Endothelial cell of umbilical vein (primary cell): ENCODE data around the gene EPSTI1. TPM values are rescaled to one million over a fixed set of nuclear protein-coding genes. Genes with fewer than 3 reads are reported as not detected.

Experiments used
- BruUV-seq: library from RNA; stranded (reverse); fragments of 400-500 nt; replicated peaks from 2 replicates; lab custom pipeline; 2021; lab: Mats Ljungman, UMichigan
- CTCF ChIA-PET: fragments of 300-600, 350-600 bp; sonication (Branson Sonifier 250); formaldehyde crosslinking; loops from one replicate; lab custom pipeline; 2021; ENCODE audit warnings: antibody characterized with exemption, inconsistent platforms; lab: Charles Lee
- POLR2A ChIA-PET: fragments of 300-600, 350-600 bp; sonication (Branson Sonifier 250); formaldehyde crosslinking; loops from one replicate; lab custom pipeline; 2021; ENCODE audit warnings: antibody characterized with exemption, inconsistent platforms; lab: Charles Lee
- DNase-seq: peaks from one replicate; pipeline ENCODE4 v3.0.0-alpha.2; 2011; ENCODE audit warnings: low read depth, low spot score
- FAIRE-seq: peaks from 2 replicates; lab custom pipeline; 2011; peaks lifted over from hg19 to GRCh38; lab: Jason Lieb, UNC
- H2AFZ ChIP-seq: 2 replicates; pipeline ENCODE4 v1.6.0; 2012; ENCODE audit warnings: low read depth, low read length, control low read depth, inconsistent platforms
- H3K27ac ChIP-seq: 2 replicates; pipeline ENCODE4 v1.5.1; 2011; ENCODE audit warnings: low read depth, mild to moderate bottlenecking, control low read depth, low read length, moderate library complexity; ENCODE audit not compliant: insufficient read depth
- H3K27me3 ChIP-seq, 2 experiments: 2 replicates each; pipeline versions ENCODE4 v1.6.0 to v1.6.1; 2011; ENCODE audit warnings: low read length in 2 of 2, mixed read lengths in 1 of 2; ENCODE audit not compliant: control insufficient read depth in 2 of 2, insufficient read depth in 2 of 2
- H3K36me3 ChIP-seq, 2 experiments: 2 replicates in 1 of 2; 3 replicates in 1 of 2; pipeline ENCODE4 v1.5.1; 2011; ENCODE audit warnings: low read length in 2 of 2, mild to moderate bottlenecking in 1 of 2, moderate library complexity in 1 of 2; ENCODE audit not compliant: control insufficient read depth in 2 of 2, insufficient read depth in 2 of 2; ENCODE audit errors: extremely low read depth in 1 of 2
- H3K4me1 ChIP-seq: 3 replicates; pipeline ENCODE4 v1.5.1; 2011; ENCODE audit warnings: mild to moderate bottlenecking, low read length; ENCODE audit not compliant: control insufficient read depth, insufficient read depth; ENCODE audit errors: extremely low read depth
- H3K4me2 ChIP-seq: 2 replicates; pipeline ENCODE4 v1.6.1; 2011; ENCODE audit warnings: low read length, control low read depth, mixed read lengths; ENCODE audit not compliant: insufficient read depth
- H3K4me3 ChIP-seq, 3 experiments: fragments of 200-600 bp in 1 of 3; sonication (generic), shearing (Covaris generic) in 1 of 3; replicated peaks in 1 of 3; 2 replicates each; pipeline ENCODE4 v1.5.1; 2011 to 2016; ENCODE audit warnings: control low read depth in 3 of 3, low read length in 3 of 3, mild to moderate bottlenecking in 2 of 3, inconsistent platforms in 1 of 3, low read depth in 1 of 3, moderate library complexity in 1 of 3; ENCODE audit not compliant: insufficient read depth in 1 of 3
- H3K79me2 ChIP-seq: 2 replicates; pipeline ENCODE4 v1.6.0; 2012; ENCODE audit warnings: low read length, inconsistent platforms; ENCODE audit not compliant: control insufficient read depth, insufficient read depth
- H3K9ac ChIP-seq: replicated peaks from 2 replicates; pipeline ENCODE3; 2011; ENCODE audit warnings: low read length, control low read depth; ENCODE audit not compliant: insufficient read depth; ENCODE audit errors: extremely low read depth
- H3K9me1 ChIP-seq: replicated peaks from 3 replicates; pipeline ENCODE4 v1.6.0; 2011; ENCODE audit warnings: mild to moderate bottlenecking, low read length; ENCODE audit not compliant: control insufficient read depth, insufficient read depth; ENCODE audit errors: extremely low read depth
- H3K9me3 ChIP-seq: replicated peaks from 2 replicates; pipeline ENCODE4 v1.5.1; 2012; ENCODE audit warnings: low read length, inconsistent platforms; ENCODE audit not compliant: control insufficient read depth, insufficient read depth
- H4K20me1 ChIP-seq: replicated peaks from 2 replicates; pipeline ENCODE3; 2011; ENCODE audit warnings: mild to moderate bottlenecking, low read length; ENCODE audit not compliant: control insufficient read depth, insufficient read depth; ENCODE audit errors: extremely low read depth
- EZH2 ChIP-seq: IDR thresholded peaks from 2 replicates; pipeline ENCODE4 v1.6.1; 2012; ENCODE audit warnings: borderline replicate concordance, low read depth, mild to moderate bottlenecking, moderate library complexity, low read length, inconsistent platforms; ENCODE audit not compliant: severe bottlenecking
- FOS ChIP-seq: IDR thresholded peaks from 2 replicates; pipeline ENCODE4 v1.6.1; 2011; ENCODE audit warnings: mild to moderate bottlenecking, low read length, moderate library complexity, borderline replicate concordance; ENCODE audit not compliant: insufficient read depth
- GATA2 ChIP-seq: IDR thresholded peaks from 2 replicates; pipeline ENCODE4 v1.7.0; 2011; ENCODE audit warnings: low read depth, mild to moderate bottlenecking, moderate library complexity, mixed read lengths, low read length; ENCODE audit not compliant: insufficient read length, insufficient read depth
- JUN ChIP-seq: IDR thresholded peaks from 2 replicates; pipeline ENCODE4 v1.6.1; 2011; ENCODE audit warnings: borderline replicate concordance, low read depth; ENCODE audit not compliant: insufficient read length, insufficient read depth
- MAX ChIP-seq: IDR thresholded peaks from 2 replicates; pipeline ENCODE4 v1.6.1; 2011; ENCODE audit not compliant: insufficient read depth, insufficient read length
- MYC ChIP-seq: IDR thresholded peaks from one replicate; pipeline ENCODE4 v1.6.1; 2011; ENCODE audit warnings: mild to moderate bottlenecking, low read depth, low read length
- POLR2A ChIP-seq: IDR thresholded peaks from 2 replicates; pipeline ENCODE4 v1.6.1; 2012; ENCODE audit warnings: low read depth, mild to moderate bottlenecking, control low read depth, low read length
- POLR2AphosphoS5 ChIP-seq: IDR thresholded peaks from 2 replicates; pipeline ENCODE4 v1.6.1; 2012; ENCODE audit warnings: low read depth, mild to moderate bottlenecking, control low read depth, low read length, moderate library complexity; ENCODE audit not compliant: insufficient read depth
- dilution Hi-C: fragments of 300-500 bp; cut with MboI; formaldehyde crosslinking; loops from one replicate; pipeline ENCODE4 v1.15.0; 2019; ENCODE audit warnings: low sequenced_read_pairs; ENCODE audit not compliant: extremely low pct_ligation_motif_present
- intact Hi-C: fragments of 100-400 bp; cut with micrococcal nuclease; formaldehyde crosslinking; loops from one replicate; pipeline ENCODE4 v1.10.0; 2022
- polyA plus RNA-seq, 4 experiments: library from polyadenylated mRNA; depleted of rRNA in 3 of 4; stranded (reverse) in 3 of 4; unstranded in 1 of 4; fragments of >200 nt; gene quantifications; 2 replicates each; pipeline versions ENCODE4 v1.2.1 to v1.2.3, GENCODE V29; 2011 to 2012; ENCODE audit warnings: missing spikeins in 1 of 4
- total RNA-seq: library from RNA; stranded (reverse); gene quantifications from 2 replicates; pipeline ENCODE4 v1.2.3, GENCODE V29; 2021
- TF ChIP-seq, protein P1 (sequence below), 2 donors: IDR thresholded peaks; 1 replicate in 1 of 2; 2 replicates in 1 of 2; pipeline ENCODE4 v1.5.1; 2011; ENCODE audit warnings: low read length in 2 of 2, mild to moderate bottlenecking in 2 of 2, moderate library complexity in 2 of 2, control low read depth in 1 of 2, inconsistent platforms in 1 of 2, low read depth in 1 of 2; ENCODE audit not compliant: insufficient read depth in 1 of 2; ENCODE audit errors: extremely low read depth in 1 of 2

EPSTI1 gene
- total and polyA plus RNA-seq, 2 donors (not counting 3 experiments of a cell fraction or from before 2014, with no cell fraction given) = 0.77 to 3.1 TPM

- ChIA-PET CTCF (no interaction called here), POLR2A (no interaction called here)
- no peaks in the 10 kb centered on the region for H3K9me3 ChIP-seq
- BruUV-seq = no TSS peak
- no peak overlapping the region for H3K4me2 ChIP-seq
- no peak overlapping the region for H3K9ac ChIP-seq
- H3K4me1 ChIP-seq = peaks cover 16% of the 10 kb centered on the region
- no peaks in the 10 kb centered on the region for H3K79me2 ChIP-seq
- TF ChIP-seq JUN (no peak), POLR2A (no peak), MAX (no peak), GATA2 (no peak), EZH2 (no peak), POLR2AphosphoS5 (no peak), FOS (no peak), MYC (no peak)
- TF ChIP-seq, protein P1, sequence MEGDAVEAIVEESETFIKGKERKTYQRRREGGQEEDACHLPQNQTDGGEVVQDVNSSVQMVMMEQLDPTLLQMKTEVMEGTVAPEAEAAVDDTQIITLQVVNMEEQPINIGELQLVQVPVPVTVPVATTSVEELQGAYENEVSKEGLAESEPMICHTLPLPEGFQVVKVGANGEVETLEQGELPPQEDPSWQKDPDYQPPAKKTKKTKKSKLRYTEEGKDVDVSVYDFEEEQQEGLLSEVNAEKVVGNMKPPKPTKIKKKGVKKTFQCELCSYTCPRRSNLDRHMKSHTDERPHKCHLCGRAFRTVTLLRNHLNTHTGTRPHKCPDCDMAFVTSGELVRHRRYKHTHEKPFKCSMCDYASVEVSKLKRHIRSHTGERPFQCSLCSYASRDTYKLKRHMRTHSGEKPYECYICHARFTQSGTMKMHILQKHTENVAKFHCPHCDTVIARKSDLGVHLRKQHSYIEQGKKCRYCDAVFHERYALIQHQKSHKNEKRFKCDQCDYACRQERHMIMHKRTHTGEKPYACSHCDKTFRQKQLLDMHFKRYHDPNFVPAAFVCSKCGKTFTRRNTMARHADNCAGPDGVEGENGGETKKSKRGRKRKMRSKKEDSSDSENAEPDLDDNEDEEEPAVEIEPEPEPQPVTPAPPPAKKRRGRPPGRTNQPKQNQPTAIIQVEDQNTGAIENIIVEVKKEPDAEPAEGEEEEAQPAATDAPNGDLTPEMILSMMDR (IDR thresholded peaks at IDR 0.05; ENCODE audit: extremely low read depth in 1 of 2, insufficient read depth in 1 of 2, low read depth in 1 of 2, low read length in 2 of 2) = no peak
- no peaks in the 10 kb centered on the region for H3K36me3 ChIP-seq
- FAIRE-seq = peak; percentile 59
- no peaks in the 10 kb centered on the region for H3K27me3 ChIP-seq
- no peaks in the 10 kb centered on the region for H4K20me1 ChIP-seq
- H3K4me3 ChIP-seq = no peak overlapping the region
- intact Hi-C loops = no loop called here
- H3K27ac ChIP-seq = no peak overlapping the region
- peak overlapping the region; percentile 26 for H2AFZ ChIP-seq
- DNase-seq = peak; percentile 21
- no peaks in the 10 kb centered on the region for H3K9me1 ChIP-seq
- dilution Hi-C loops = no loop called here
Measured at GRCh38 chr13:43000676-43001075, 8.6 kb upstream of the EPSTI1 start.
